Activated T-cell treated with anti-CD3 and anti-CD28 coated beads, Interleukin-2, amount 50 U/mL, for 72 hours (primary cell): ENCODE results near the gene OR14C36. TPM values are rescaled to one million over a fixed set of nuclear protein-coding genes. Genes with fewer than 3 reads are reported as not detected.
"Not testable (repeated sequence)": the region's sequence is repeated elsewhere in the genome, so short reads cannot be mapped to it uniquely, and the experiment has no call there.

Experiments
- ATAC-seq, 2 donors: fragments of 150-1000 bp; cut with Tn5 transposase; replicated peaks in 1 of 2; 2 replicates each; pipeline ENCODE4 v1.10.0; 2021; ENCODE audit warnings: moderate library complexity in 2 of 2, mild to moderate bottlenecking in 1 of 2
- DNase-seq, 2 donors: peaks; one replicate each; pipeline ENCODE4 v3.0.0; 2021 to 2022; ENCODE audit warnings: mixed read lengths in 1 of 2
- H3K27ac Mint-ChIP-seq: one replicate; pipeline ENCODE4 v1.8.0; 2022; ENCODE audit warnings: mild to moderate bottlenecking, moderate library complexity, mixed read lengths
- H3K27me3 Mint-ChIP-seq: one replicate; pipeline ENCODE4 v1.8.0; 2022; ENCODE audit warnings: low read depth, mixed read lengths
- H3K36me3 Mint-ChIP-seq, 2 donors: one replicate each; pipeline ENCODE4 v1.8.0; 2022; ENCODE audit warnings: mixed read lengths in 2 of 2, mild to moderate bottlenecking in 1 of 2; ENCODE audit not compliant: insufficient read depth in 2 of 2
- H3K4me1 Mint-ChIP-seq: one replicate; pipeline ENCODE4 v1.8.0; 2022; ENCODE audit warnings: low read depth, mixed read lengths
- H3K4me3 Mint-ChIP-seq, 2 donors: one replicate each; pipeline ENCODE4 v1.8.0; 2022; ENCODE audit warnings: mild to moderate bottlenecking in 2 of 2, mixed read lengths in 2 of 2, moderate library complexity in 2 of 2
- H3K9me3 Mint-ChIP-seq, 2 donors: one replicate each; pipeline ENCODE4 v1.8.0; 2022; ENCODE audit warnings: mixed read lengths in 2 of 2
- total RNA-seq, 2 donors: library from RNA; stranded (reverse); gene quantifications; one replicate each; pipeline ENCODE4 v1.2.3, GENCODE V29; 2022

The OR14C36 gene, protein sequence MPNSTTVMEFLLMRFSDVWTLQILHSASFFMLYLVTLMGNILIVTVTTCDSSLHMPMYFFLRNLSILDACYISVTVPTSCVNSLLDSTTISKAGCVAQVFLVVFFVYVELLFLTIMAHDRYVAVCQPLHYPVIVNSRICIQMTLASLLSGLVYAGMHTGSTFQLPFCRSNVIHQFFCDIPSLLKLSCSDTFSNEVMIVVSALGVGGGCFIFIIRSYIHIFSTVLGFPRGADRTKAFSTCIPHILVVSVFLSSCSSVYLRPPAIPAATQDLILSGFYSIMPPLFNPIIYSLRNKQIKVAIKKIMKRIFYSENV
- total RNA-seq: not detected

DNA sequence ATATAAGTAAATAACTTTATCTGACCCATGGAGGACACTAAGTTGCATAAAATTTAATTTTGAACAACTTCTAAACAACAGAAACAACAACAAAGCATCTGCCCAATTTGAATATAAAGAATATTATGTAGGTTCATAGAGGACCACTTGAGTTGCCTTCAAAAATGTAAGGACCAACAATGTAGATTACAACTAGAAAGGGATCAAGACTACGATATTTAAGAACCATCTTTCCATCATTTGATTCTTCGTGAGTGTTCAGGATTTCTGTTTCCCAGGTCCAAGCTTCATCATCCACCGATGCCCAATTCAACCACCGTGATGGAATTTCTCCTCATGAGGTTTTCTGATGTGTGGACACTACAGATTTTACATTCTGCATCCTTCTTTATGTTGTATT is at the start of gene OR14C36:
Gene OR14C36 (plus strand): TSS at position 301 of the 400 bp plus-strand sequence. CDS start 0 bp downstream, at position 301.
- Mint-ChIP-seq H3K36me3 (no peaks in the 10 kb centered on the region), H3K4me1 (no peaks in the 10 kb centered on the region), H3K9me3 (no peaks in the 10 kb centered on the region), H3K27ac (no peak within 1 kb of the TSS), H3K27me3 (peaks cover 11% of the 10 kb centered on the region), H3K4me3 (no peak within 1 kb of the TSS)
- DNase-seq: no peak
- no peak for ATAC-seq

DNA sequence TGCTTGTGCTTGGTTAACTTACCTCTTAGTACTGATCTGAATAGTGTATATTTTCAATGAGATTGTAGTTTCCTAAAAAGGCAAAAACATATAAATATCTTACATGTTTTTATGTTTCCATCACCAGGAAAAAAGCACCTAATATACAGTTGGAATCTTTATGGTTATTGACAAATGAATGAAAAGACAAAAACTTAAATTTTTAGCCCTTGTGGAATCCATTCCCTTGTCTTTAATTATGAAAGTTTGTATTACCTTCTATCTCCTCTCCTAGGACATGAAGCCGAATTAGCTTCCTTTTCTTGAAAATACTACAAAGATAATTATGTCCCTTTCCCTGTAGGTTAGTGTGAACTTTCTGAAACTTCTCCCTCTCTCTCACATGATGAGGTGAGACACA is 45.3 kb upstream of the OR14C36 start, which contains the start of gene OR2T12:
Gene OR2T12 (minus strand): TSS at position 101 of the 400 bp plus-strand sequence. CDS start 7,846 bp downstream, outside the sequence.
- no peak for DNase-seq
- Mint-ChIP-seq H3K27me3 (no peaks in the 10 kb centered on the region), H3K4me1 (no peaks in the 10 kb centered on the region), H3K9me3 (peaks cover 2 to 3% of the 10 kb centered on the region in 2 donors), H3K36me3 (peaks cover 0 to 2% of the 10 kb centered on the region in 2 donors), H3K27ac (no peak within 1 kb of the TSS), H3K4me3 (no peak within 1 kb of the TSS)
- ATAC-seq: no peak

DNA sequence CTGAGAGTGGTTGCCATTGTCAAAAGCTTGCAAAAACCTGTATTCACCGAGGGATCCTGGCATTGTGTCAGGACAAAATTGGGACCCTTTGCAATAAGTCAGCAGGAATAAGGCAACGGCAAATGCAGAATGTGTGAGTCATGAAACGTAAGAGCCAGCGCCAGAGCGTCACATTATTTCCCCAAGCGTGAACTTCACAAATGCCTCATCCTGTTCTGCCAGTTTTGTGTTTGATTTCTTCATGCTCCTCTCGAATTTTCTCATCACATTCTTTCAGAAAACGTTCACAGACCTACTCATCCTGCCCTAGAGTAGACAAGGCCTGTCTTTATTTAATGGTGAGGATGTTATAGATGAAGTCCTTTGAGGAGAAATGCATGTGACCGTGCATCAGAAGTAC is 42.9 kb upstream of the OR14C36 start:
- H3K36me3 Mint-ChIP-seq, H3K27me3 Mint-ChIP-seq, ATAC-seq, H3K9me3 Mint-ChIP-seq, H3K27ac Mint-ChIP-seq, H3K4me3 Mint-ChIP-seq, H3K4me1 Mint-ChIP-seq, DNase-seq: not testable (repeated sequence)

DNA sequence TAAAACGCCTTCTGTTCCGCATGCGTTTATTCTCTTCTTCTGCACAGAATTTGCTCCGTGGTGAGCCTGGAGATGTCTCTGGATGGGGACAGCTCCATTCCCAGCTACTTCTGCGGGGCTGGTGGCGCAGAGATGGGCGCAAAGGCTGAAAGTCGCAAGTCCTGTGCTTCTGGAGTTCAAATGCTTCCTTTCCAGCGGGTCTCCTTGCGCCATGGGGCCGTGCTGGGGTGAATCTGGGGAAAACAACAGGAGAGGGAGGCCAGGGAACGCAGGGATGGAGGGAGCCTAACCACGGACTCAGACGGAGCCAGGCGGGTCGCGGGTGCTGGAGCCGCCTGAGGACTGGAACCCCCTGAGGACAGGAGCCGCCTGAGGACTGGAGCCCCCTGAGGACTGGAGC is 42.5 kb upstream of the OR14C36 start:
- no peak for DNase-seq
- no peaks in the 10 kb centered on the region for H3K9me3 Mint-ChIP-seq
- no peaks in the 10 kb centered on the region for H3K27me3 Mint-ChIP-seq
- ATAC-seq: no peak
- H3K36me3 Mint-ChIP-seq: no peaks in the 10 kb centered on the region
- no peaks in the 10 kb centered on the region for H3K4me1 Mint-ChIP-seq
- H3K27ac Mint-ChIP-seq: no peak overlapping the region
- no peak overlapping the region for H3K4me3 Mint-ChIP-seq

DNA sequence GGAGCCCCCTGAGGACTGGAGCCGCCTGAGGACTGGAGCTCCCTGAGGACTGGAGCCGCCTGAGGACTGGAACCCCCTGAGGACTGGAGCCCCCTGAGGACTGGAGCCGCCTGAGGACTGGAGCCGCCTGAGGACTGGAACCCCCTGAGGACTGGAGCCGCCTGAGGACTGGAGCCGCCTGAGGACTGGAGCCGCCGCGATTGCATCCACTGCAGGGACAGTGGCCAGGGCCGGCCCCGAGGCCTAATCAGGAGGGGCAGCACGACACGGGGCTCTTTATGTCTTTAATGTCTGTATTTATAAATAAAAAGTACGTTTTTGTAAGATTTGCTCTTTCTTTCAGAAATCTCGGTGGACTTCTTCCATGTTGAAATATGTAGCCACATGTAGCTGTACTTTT is 41.8 kb upstream of the OR14C36 start:
- H3K27ac Mint-ChIP-seq, H3K9me3 Mint-ChIP-seq, H3K36me3 Mint-ChIP-seq, H3K4me1 Mint-ChIP-seq, DNase-seq, ATAC-seq, H3K27me3 Mint-ChIP-seq, H3K4me3 Mint-ChIP-seq: not testable (repeated sequence)

DNA sequence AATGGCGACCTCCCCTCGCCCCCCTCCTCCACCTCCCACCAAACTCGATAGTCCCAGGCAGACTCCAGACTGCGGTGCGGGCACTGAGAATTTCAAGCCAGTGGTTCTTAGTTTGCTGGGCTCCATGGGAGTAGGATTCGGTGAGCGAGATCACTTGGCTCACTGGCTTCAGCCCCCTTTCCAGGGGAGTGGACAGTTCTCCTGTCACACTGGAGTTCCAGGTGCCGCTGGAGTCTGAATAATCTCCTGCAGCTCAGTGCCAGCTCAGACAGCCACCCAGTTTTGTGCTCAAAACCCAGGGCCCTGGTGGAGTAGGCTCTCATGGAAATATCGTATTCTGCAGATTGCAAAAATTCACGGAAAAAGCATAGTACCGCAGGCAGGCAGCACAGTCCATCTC is 31.8 kb upstream of the OR14C36 start:
- ATAC-seq (no peak), DNase-seq (no peak)
- Mint-ChIP-seq H3K4me3 (no peak overlapping the region), H3K4me1 (no peaks in the 10 kb centered on the region), H3K9me3 (peaks cover 18% of the 10 kb centered on the region in 2 donors), H3K27me3 (no peaks in the 10 kb centered on the region), H3K27ac (no peak overlapping the region), H3K36me3 (peaks cover 3 to 4% of the 10 kb centered on the region in 2 donors)

DNA sequence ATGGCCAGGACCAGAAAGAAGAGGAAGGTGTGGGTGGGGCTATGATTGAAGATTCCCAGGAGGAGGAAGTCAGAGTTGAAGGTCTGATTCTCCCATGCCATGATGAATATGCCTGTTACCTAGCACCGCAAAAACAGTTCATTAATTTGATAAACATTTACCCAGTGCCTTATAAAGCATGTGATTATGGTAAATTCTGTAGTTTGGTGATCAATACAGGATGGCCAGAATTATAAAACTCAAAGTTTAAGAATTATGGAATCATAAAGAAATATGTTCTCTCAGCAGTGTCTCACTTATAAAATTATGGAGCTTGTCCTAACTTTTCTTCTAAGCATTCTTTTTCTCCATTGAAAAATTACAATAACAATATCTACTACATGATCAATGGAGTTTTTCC is 24.1 kb upstream of the OR14C36 start, which contains the start of gene OR2M7:
Gene OR2M7 (minus strand): TSS at position 101 of the 400 bp plus-strand sequence. CDS start 0 bp downstream, at position 101.
- H3K4me1 Mint-ChIP-seq: no peaks in the 10 kb centered on the region
- peaks cover 5% of the 10 kb centered on the region for H3K27me3 Mint-ChIP-seq
- no peak within 1 kb of the TSS for H3K27ac Mint-ChIP-seq

DNA sequence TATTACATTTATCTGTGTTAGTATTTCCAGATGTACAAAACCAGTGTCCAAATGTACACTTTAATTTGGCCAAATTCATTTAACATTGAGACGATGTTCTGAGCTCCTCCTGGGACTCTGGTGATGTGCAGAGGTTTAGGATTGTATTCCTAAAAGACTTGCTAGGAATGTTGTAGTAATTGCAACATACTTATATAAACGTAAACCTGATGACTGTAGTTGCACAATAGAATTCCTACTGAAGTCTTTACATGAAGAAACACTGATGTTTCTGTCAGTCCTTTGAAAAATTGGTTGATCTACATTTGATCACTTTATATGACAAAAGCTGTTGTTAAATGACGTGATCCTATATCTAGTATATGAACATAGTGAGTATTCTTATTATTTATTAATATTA is 5.1 kb upstream of the OR14C36 start:
- Mint-ChIP-seq H3K9me3 (no peaks in the 10 kb centered on the region), H3K36me3 (no peaks in the 10 kb centered on the region), H3K4me1 (no peaks in the 10 kb centered on the region), H3K4me3 (no peak overlapping the region), H3K27ac (no peak overlapping the region), H3K27me3 (peaks cover under 1% of the 10 kb centered on the region)
- ATAC-seq (no peak), DNase-seq (no peak)

More for the DNA sequence above, 24.1 kb upstream of the OR14C36 start, which contains the start of gene OR2M7:
- Mint-ChIP-seq H3K4me3 (no peak within 1 kb of the TSS), H3K9me3 (peaks cover 0 to 4% of the 10 kb centered on the region in 2 donors), H3K36me3 (no peaks in the 10 kb centered on the region)
- ATAC-seq (no peak), DNase-seq (no peak)

DNA sequence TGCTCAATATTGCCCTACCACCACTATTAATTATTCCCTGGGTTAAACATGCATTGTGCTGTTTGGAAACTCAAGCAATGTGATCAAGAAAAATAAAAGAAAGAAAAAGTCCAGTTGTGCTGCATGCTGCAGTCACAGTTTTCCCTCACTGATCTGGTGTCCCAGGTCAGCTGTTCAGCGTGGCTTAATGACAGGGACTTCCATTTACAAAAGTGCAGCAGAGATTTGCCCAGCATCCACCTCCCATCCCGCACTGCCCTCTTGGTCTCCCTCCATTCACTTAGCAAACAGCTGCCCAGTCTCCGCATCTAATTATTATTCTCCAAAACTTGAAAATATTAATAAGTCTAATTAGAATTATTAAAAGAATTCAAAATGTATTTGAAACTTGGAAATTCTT is 10.8 kb downstream of the OR14C36 start:
- no peaks in the 10 kb centered on the region for H3K27me3 Mint-ChIP-seq
- no peaks in the 10 kb centered on the region for H3K36me3 Mint-ChIP-seq
- no peak overlapping the region for H3K4me3 Mint-ChIP-seq
- ATAC-seq: no peak
- no peak for DNase-seq
- no peaks in the 10 kb centered on the region for H3K4me1 Mint-ChIP-seq
- H3K27ac Mint-ChIP-seq: no peak overlapping the region
- no peaks in the 10 kb centered on the region for H3K9me3 Mint-ChIP-seq

DNA sequence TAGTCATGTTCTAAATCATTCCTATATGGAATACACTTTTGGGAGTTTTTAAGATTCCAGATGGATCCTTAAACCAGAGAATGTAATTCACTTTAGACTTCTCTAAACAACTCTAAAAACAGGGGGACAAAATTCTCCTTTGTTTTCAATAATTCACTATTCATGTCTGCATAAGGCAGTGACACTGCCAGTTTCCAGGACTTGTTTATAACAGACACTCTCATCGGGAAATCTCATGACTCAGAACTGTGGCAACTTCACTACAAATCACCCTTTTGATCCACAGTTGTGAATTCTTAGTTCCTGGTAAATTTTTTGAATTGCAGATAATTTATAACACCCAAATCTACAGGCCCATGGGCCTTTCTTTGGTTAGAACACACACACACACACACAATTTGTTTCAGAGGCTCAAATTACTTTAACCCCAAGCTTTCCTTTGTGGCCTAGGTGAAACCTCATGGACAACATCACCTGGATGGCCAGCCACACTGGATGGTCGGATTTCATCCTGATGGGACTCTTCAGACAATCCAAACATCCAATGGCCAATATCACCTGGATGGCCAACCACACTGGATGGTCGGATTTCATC is 12.6 kb downstream of the OR14C36 start, which contains the start of gene OR2T4:
Gene OR2T4 (plus strand): TSS at position 545 of the 595 bp plus-strand sequence. CDS start 0 bp downstream, at position 545.
- no peaks in the 10 kb centered on the region for H3K9me3 Mint-ChIP-seq
- H3K4me1 Mint-ChIP-seq: no peaks in the 10 kb centered on the region
- H3K36me3 Mint-ChIP-seq: no peaks in the 10 kb centered on the region
- no peak within 1 kb of the TSS for H3K4me3 Mint-ChIP-seq
- no peaks in the 10 kb centered on the region for H3K27me3 Mint-ChIP-seq
- ATAC-seq (no peak), DNase-seq (no peak)
- H3K27ac Mint-ChIP-seq: no peak within 1 kb of the TSS

DNA sequence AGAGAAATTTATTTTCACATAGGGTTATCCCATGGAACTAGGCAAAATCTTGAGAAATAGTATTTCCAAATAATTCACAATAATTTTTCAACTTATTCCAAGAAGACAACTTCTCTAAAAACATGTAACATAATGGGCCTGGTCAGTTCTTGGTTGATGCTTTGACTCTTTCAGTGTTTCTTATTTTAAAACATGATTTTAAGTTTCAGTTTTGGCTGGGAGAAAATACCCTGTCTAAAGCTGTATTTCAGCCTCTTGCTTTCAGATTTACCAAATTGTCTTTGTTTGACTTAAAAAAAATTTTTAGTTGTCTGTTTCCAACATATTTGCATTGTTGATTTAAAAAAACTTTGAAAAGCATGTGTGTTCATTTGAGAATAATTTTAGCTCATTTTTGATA is 18.0 kb downstream of the OR14C36 start:
- no peaks in the 10 kb centered on the region for H3K36me3 Mint-ChIP-seq
- DNase-seq (no peak), ATAC-seq (no peak)
- H3K4me1 Mint-ChIP-seq: no peaks in the 10 kb centered on the region
- H3K9me3 Mint-ChIP-seq: no peaks in the 10 kb centered on the region
- no peaks in the 10 kb centered on the region for H3K27me3 Mint-ChIP-seq
- no peak overlapping the region for H3K27ac Mint-ChIP-seq
- no peak overlapping the region for H3K4me3 Mint-ChIP-seq

DNA sequence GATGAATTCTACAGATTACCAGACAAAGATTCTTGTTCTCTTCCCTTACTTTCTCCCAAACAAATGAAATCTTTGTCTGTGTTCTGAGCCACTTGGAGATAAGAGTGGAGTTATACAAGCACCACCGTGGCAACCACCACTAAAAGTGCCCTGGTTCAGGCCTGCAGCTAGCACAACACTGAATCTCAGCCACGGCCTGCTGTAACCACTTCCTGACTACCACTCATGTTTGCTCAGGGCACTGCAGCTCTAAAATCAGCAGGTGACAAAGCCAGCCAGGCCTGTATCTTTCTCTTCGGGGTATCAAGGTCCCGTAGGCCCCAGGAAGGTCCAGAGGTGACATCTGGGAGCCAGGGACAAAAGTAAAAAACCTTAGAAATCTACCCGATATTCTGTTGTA is 23.8 kb downstream of the OR14C36 start:
- no peaks in the 10 kb centered on the region for H3K27me3 Mint-ChIP-seq
- no peak overlapping the region for H3K27ac Mint-ChIP-seq
- peaks cover 6% of the 10 kb centered on the region for H3K4me1 Mint-ChIP-seq
- no peaks in the 10 kb centered on the region for H3K9me3 Mint-ChIP-seq
- no peaks in the 10 kb centered on the region for H3K36me3 Mint-ChIP-seq
- no peak overlapping the region for H3K4me3 Mint-ChIP-seq
- DNase-seq (no peak), ATAC-seq (peak in 1 of 2 donors; percentile 67)

DNA sequence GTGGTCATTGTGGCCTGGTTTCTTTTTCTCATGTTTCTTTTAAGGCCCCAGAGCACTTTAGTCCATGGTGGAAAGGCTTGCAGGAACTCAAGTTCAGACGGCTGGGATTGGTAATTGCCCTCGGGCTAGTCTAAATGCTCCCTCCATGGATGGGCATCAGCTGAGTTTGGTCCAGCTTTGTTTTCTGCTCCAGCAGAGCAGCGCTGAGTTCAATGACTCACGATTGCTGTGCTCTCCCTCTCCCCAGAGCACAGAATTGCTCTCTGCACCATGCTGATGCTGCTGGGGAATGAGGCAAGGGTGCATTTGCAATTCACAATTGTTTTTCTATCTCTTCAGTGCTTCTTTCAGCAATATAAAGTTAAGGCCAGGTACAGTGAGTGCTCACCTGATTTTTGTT is 25.2 kb downstream of the OR14C36 start:
- ATAC-seq (no peak), DNase-seq (no peak)
- Mint-ChIP-seq H3K27me3 (no peaks in the 10 kb centered on the region), H3K4me3 (no peak overlapping the region), H3K27ac (no peak overlapping the region), H3K36me3 (no peaks in the 10 kb centered on the region), H3K9me3 (no peaks in the 10 kb centered on the region), H3K4me1 (peaks cover 6% of the 10 kb centered on the region)
